CD4-positive, alpha-beta T cell treated with Interleukin-6 for 4 hours (primary cell): ENCODE measurements around the gene RBM47.

ENCODE experiments used
- DNase-seq: peaks from one replicate; pipeline ENCODE4 v3.0.0-alpha.2; 2020; ENCODE audit warnings: mixed read lengths

The RBM47 gene

GRCh38 chr4:40622913-40623312 lies 6.8 kb downstream of the RBM47 start:
- no peak for DNase-seq

DNA sequence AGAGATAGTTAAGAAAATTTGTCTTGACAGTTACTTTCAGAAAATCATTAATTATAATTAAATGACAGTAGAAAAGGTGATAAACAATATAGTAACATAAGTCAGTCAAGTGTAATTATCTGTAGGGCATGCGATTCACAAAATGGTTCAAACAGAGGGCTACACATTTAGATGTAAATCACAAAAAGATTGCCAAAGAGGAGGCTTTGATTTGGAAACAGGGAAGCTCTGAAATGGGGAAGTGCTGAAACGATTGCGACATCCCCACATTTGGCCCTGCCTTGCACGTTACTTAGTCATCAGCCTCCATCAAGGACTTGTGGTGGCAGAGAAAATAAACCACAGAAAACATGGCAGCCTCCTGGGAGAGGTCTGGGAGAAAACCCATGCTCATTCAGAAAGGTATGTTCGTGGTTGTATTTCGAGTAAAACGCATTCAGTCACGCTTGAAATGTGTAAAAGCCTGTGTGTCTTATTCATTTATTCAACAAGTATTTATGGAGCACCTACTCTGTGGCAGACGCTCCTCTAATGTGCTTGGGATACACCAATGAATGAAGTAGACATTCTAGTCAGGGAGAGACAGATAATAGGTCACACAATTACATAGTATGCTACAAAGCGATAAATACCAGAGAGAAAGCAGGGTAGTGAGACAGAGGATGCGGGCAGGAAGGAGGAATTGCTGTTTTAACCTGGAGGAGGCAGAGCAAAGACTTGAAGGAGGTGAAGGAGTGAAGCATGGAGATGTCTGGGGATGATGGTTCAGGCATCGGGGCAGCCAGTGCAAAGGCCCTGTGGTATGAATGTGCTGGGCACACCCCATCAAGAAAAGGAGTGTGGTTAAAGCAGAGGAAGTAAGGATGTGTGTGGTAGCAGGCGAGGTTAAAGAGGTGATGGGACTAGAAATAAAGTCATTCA lies 7.8 kb downstream of the RBM47 start:
- DNase-seq = no peak

DNA sequence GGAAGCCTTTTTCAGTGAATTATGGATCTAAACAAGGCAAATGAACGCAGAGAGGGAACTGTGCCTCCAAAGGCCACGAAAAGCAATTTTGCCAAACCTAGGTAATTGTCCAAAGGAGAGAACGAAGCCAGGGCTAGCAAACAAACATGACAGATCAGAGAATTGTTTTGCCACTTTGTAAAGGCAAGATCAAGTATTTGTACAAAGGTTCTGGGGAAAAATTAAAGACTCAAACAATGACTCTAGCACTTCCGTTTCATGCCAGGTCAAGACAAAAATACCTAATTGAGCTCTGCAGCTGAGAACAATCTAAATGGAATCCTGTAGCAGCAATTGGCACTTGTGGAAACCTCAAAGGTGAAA lies 8.5 kb downstream of the RBM47 start:
- DNase-seq = no peak

DNA sequence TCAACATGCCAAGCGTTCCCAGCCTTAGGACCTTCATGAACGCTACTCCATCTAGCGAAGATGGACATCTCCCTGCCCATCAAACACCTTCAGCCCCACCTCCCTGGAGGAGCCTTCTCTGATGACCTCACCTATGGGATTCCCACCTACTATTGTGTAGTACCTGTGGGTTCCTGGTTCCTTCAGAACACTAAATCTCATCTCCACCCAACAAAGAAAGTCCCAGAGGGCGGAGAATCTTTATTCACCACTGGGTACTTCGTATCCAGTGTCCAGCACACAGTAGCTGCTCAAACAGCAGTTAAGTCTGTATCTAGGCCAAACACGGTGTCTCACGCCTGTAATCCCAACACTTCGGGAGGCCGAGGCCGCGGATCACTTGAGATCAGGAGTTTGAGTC lies 10.1 kb downstream of the RBM47 start:
- DNase-seq = no peak

DNA sequence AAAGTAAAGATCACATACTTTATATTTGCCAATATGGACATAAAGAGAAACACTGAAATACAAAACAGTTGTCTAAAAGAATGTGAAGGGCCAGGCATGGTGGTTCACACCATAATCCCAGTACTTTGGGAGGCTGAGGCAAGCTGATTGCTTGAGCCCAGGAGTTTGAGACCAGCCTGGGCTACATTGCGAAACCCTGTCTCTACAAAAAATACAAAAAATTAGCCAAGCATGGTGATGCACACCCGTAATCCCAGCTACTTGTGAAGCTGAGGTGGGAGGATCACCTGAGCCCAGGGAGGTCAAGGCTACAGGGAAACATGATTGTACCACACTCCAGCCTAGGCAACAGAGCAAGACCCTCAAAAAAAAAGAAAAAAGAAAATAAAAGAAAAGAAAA lies 11.8 kb downstream of the RBM47 start:
- DNase-seq = no peak

- DNase-seq = peak; percentile 4
Observed at GRCh38 chr4:40614031-40614430, 15.6 kb downstream of the RBM47 start.

- no peak for DNase-seq
Observed at GRCh38 chr4:40613456-40613855, 16.2 kb downstream of the RBM47 start.

- DNase-seq = no peak
Observed at GRCh38 chr4:40612831-40613230, 16.8 kb downstream of the RBM47 start.

GRCh38 chr4:40612283-40612682 lies 17.4 kb downstream of the RBM47 start:
- DNase-seq = no peak

- DNase-seq = no peak
Observed at GRCh38 chr4:40608628-40609027, 21.0 kb downstream of the RBM47 start.

- no peak for DNase-seq
Observed at GRCh38 chr4:40607221-40607620, 22.4 kb downstream of the RBM47 start.

DNA sequence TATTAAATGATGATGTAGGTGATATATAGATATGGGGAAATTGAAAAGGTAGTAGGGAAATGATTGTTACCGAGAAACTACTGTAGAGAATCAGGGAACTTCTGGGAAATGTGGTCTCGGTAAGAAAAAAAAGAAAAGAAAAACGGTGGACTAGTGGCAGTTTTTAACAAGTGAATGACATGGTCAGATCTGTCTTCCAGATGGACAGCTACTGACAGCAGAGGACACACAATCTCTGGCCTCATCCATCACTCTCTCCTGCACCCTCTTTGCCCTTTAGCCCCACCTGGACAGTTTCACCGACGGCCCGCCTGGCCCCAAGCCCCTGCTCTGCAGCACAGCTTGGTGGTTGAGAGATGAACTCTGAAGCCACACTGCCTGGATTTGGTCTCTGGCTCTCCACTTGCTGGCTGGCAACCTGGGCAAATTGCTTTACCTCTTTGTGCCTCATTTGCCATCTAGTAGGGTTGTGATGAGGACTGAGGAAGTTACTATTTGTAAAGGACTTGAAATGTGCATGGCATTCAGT lies 23.4 kb downstream of the RBM47 start:
- DNase-seq = no peak

DNA sequence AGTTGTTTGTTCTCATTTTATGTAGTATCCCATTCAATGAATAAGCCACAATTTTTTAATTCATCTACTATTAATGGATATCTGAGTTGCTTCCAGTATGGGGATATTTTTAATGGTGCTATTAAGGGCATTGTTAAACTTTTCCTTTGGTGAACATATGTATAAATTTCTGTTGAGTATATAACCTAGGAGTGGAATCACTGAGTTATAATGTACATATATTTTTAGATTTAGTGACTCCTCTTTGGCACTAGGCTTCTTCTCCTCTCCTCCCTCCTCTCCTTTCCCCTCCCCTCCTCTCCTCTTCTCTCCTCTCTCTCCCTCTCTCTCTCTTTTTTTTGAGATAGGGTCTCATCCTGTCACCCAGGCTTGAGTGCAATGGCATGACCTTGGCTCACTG lies 26.4 kb downstream of the RBM47 start:
- no peak for DNase-seq

GRCh38 chr4:40601641-40602040 lies 28.0 kb downstream of the RBM47 start:
- DNase-seq = no peak

- DNase-seq = no peak
Observed at GRCh38 chr4:40600850-40601249, 28.8 kb downstream of the RBM47 start.

GRCh38 chr4:40599431-40599830 lies 30.2 kb downstream of the RBM47 start:
- no peak for DNase-seq

DNA sequence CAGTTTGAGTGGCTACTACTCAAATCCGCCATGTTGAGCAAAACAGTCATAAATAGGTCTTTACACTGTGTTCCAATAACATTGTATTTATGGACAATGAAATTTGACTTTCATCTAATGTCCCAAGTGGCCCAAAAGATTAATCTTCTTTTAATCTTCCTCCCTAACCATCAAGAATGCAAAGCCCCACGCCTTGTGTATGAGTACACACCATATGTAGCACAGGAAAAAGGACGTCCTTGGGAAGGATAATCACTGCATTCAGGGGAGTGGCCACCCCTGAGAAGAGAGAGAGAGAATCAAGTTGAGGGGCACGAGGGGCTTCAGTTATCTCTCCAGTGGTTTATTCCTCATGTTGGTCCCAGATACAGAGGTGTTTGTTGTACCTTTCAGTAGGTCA lies 33.1 kb downstream of the RBM47 start:
- DNase-seq = no peak

DNA sequence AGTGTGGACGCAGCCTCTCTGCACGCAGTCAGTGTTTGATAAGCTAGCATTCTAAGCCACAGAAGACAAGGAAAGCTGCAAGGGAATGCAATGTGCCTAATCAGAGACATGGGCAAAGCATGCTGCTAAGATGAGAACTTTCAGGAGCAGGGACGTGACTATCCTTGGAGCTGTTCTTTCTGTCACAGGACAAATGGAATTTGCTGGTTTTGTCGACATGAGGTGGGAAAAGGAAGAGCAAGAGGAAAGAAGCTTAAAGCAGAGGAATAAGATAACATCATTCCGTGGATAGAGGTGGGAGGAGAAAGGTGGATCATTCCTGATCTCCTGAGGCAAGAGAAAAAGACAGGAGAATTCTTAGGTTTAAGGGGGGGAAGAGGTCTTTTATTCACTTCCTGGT lies 33.7 kb downstream of the RBM47 start:
- no peak for DNase-seq

- DNase-seq = no peak
Observed at GRCh38 chr4:40594261-40595178, 35.1 kb downstream of the RBM47 start.

DNA sequence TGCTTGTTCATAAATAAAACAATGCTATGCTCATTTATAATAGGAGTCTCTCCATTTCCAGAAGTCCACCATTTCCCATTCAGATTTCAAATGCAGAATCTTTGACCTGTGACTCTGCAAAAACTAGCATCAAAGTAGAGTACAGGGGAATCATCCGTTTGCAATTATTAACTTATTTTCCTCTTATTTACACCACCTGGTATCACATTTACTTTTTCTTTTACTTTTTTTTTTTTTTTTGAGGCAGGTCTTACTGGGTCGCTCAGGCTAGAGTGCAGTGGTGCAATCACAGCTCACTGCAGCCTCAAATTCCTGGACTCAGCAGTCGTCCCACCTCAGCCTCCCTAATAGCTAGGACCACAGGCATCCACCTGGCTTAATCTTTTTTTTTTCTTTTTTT lies 37.6 kb downstream of the RBM47 start:
- no peak for DNase-seq

GRCh38 chr4:40587826-40588225 lies 41.8 kb downstream of the RBM47 start:
- DNase-seq = no peak

- no peak for DNase-seq
Observed at GRCh38 chr4:40587351-40587750, 42.3 kb downstream of the RBM47 start.

- no peak for DNase-seq
Observed at GRCh38 chr4:40586729-40587128, 42.9 kb downstream of the RBM47 start.

- DNase-seq = no peak
Observed at GRCh38 chr4:40586034-40586433, 43.6 kb downstream of the RBM47 start.
